ENCODE results near the gene DEFB108B.
"Not testable (repeated sequence)": the region's sequence is repeated elsewhere in the genome, so short reads cannot be mapped to it uniquely, and the experiment has no call there.

DNA sequence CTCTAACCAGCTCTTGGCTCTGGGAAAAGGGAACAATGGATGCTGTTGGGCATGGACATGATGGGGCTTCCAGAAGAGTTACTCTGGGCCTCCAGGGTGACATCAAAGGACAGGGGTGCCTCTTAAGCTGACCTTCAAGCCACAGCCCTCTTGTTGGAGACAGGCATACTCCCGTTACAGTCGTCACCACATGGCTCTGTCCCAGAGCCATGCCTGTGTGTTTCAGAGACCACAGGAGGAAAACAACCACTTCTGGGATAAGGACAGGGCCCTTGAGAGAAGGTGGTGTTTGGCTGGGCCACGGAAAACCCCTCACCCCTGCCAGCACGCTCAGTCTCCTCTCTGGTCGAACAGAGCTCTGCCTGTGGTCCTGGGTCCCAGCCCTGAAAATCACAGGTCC is 37.8 kb upstream of the DEFB108B start:
- TF ChIP-seq POLR2A (IDR thresholded peaks at IDR 0.05): not testable (repeated sequence)
- TF ChIP-seq, protein P1, sequence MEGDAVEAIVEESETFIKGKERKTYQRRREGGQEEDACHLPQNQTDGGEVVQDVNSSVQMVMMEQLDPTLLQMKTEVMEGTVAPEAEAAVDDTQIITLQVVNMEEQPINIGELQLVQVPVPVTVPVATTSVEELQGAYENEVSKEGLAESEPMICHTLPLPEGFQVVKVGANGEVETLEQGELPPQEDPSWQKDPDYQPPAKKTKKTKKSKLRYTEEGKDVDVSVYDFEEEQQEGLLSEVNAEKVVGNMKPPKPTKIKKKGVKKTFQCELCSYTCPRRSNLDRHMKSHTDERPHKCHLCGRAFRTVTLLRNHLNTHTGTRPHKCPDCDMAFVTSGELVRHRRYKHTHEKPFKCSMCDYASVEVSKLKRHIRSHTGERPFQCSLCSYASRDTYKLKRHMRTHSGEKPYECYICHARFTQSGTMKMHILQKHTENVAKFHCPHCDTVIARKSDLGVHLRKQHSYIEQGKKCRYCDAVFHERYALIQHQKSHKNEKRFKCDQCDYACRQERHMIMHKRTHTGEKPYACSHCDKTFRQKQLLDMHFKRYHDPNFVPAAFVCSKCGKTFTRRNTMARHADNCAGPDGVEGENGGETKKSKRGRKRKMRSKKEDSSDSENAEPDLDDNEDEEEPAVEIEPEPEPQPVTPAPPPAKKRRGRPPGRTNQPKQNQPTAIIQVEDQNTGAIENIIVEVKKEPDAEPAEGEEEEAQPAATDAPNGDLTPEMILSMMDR (IDR thresholded peaks at IDR 0.05): not testable (repeated sequence)

Data from uterus (tissue), 2 donors.